OCI-LY1 (cell line): ENCODE measurements around the gene VHLL.

ENCODE experiments used
- EZH2 ChIP-seq: fragments of 200-600 bp; sonication (generic), shearing (Covaris generic); IDR thresholded peaks from 2 replicates; pipeline ENCODE4 v1.8.0; 2017; ENCODE audit warnings: borderline replicate concordance, mixed run types, mild to moderate bottlenecking, antibody characterized with exemption, low read length, moderate library complexity, mixed read lengths
- TF ChIP-seq, protein P1 (sequence below): fragments of 200-600 bp; sonication (generic), shearing (Covaris generic); IDR thresholded peaks from 2 replicates; pipeline ENCODE4 v1.5.1; 2017; ENCODE audit warnings: mild to moderate bottlenecking, antibody characterized with exemption, low read length, moderate library complexity, mixed read lengths

DNA sequence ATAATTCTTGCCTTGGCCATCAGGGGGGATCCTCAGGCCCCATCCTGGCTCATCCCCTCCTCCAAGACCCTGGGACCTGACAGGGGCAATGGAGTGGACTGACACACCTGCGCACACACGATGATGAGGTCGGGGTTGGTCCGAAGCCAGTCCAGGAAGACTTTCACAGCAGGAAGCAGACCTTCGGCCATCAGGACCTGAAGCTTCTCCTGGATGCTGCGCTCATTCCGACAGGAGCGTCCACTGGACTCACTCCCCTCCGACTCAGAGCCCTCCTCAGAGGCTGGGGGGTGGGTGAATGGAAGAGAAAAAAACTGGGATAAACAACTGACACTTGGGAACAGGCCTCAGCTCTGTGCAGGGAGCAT, 35.8 kb downstream of the VHLL start:
- TF ChIP-seq, protein P1, sequence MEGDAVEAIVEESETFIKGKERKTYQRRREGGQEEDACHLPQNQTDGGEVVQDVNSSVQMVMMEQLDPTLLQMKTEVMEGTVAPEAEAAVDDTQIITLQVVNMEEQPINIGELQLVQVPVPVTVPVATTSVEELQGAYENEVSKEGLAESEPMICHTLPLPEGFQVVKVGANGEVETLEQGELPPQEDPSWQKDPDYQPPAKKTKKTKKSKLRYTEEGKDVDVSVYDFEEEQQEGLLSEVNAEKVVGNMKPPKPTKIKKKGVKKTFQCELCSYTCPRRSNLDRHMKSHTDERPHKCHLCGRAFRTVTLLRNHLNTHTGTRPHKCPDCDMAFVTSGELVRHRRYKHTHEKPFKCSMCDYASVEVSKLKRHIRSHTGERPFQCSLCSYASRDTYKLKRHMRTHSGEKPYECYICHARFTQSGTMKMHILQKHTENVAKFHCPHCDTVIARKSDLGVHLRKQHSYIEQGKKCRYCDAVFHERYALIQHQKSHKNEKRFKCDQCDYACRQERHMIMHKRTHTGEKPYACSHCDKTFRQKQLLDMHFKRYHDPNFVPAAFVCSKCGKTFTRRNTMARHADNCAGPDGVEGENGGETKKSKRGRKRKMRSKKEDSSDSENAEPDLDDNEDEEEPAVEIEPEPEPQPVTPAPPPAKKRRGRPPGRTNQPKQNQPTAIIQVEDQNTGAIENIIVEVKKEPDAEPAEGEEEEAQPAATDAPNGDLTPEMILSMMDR: no peak
- TF ChIP-seq EZH2: no peak
